SK-N-MC (cell line): ENCODE measurements around the gene ZMYND10.

ENCODE experiments used
- EZH2 ChIP-seq: fragments of 200-600 bp; sonication (generic); IDR thresholded peaks from one replicate; pipeline ENCODE4 v1.6.1; 2017; ENCODE audit warnings: antibody characterized with exemption
- POLR2AphosphoS5 ChIP-seq: IDR thresholded peaks from 2 replicates; pipeline ENCODE4 v1.6.1; 2012; ENCODE audit warnings: mild to moderate bottlenecking, low read depth, low read length, borderline replicate concordance

DNA sequence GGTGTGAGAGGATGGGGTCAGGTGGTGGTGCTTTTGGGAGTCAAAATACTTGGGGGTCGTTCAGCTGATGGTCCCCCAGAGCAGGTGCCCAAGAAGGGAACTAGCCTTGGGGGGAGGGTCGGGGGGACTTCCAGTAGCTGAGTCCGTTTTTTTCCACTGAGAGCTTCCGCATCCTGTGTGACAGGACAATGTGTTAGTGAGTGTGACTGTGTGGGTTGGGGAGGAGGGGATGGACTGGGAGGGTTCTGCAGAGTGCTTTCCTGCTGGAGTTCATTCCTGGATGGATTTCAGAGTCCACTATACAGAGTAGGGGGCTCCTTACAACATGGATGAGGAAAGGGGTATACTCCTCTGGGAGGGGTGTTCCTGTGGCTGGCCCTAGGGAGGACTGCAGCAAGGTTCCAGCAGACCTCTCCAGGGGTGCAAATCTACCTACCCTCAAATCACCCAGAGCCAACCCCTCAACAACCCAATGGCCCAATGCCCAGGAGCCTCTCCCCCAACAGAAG, 22.4 kb downstream of the ZMYND10 start:
- no peak for TF ChIP-seq POLR2AphosphoS5
- no peak for TF ChIP-seq EZH2
